MCF 10A (cell line): Measurements from ENCODE around the gene KRT6B. TPM values are rescaled to one million over a fixed set of nuclear protein-coding genes. Genes with fewer than 3 reads are reported as not detected.

Experiments
- BruUV-seq: library from RNA; stranded (reverse); fragments of 400-500 nt; replicated peaks from 2 replicates; lab custom pipeline; 2021; lab: Mats Ljungman, UMichigan
- CTCF ChIA-PET: fragments of 300-600 bp; sonication (Branson Sonifier 250); formaldehyde crosslinking; extraction: SDS; loops from one replicate; lab custom pipeline; 2021; ENCODE audit warnings: antibody characterized with exemption, inconsistent platforms; lab: Yijun Ruan, JAX
- POLR2A ChIA-PET: fragments of 300-600, 350-650 bp; sonication (Branson Sonifier 250); formaldehyde crosslinking; extraction: SDS; loops from one replicate; lab custom pipeline; 2020; ENCODE audit warnings: antibody characterized with exemption, inconsistent platforms; lab: Yijun Ruan, JAX
- DNase-seq: peaks from one replicate; pipeline ENCODE4 v3.0.0-alpha.2; 2018; ENCODE audit not compliant: unreplicated experiment
- H3K27ac Mint-ChIP-seq: one replicate; pipeline ENCODE4 v1.8.0; 2022; ENCODE audit warnings: mild to moderate bottlenecking, low read depth, mixed read lengths; ENCODE audit not compliant: unreplicated experiment
- H3K27me3 Mint-ChIP-seq: one replicate; pipeline ENCODE4 v1.8.0; 2022; ENCODE audit warnings: mixed read lengths; ENCODE audit not compliant: insufficient read depth, unreplicated experiment
- H3K36me3 Mint-ChIP-seq: one replicate; pipeline ENCODE4 v1.8.0; 2022; ENCODE audit warnings: mild to moderate bottlenecking, moderate library complexity, mixed read lengths; ENCODE audit not compliant: insufficient read depth, unreplicated experiment
- H3K4me1 Mint-ChIP-seq: one replicate; pipeline ENCODE4 v1.8.0; 2022; ENCODE audit warnings: mixed read lengths; ENCODE audit not compliant: insufficient read depth, unreplicated experiment
- H3K4me3 Mint-ChIP-seq: one replicate; pipeline ENCODE4 v1.8.0; 2022; ENCODE audit warnings: mild to moderate bottlenecking, moderate library complexity, mixed read lengths; ENCODE audit not compliant: unreplicated experiment
- H3K9me3 Mint-ChIP-seq: one replicate; pipeline ENCODE4 v1.8.0; 2022; ENCODE audit warnings: mixed read lengths; ENCODE audit not compliant: unreplicated experiment
- intact Hi-C: fragments of 100-400 bp; cut with micrococcal nuclease; formaldehyde crosslinking; loops from 2 replicates; pipeline ENCODE4 v1.14.1; 2022
- total RNA-seq: library from RNA; stranded (reverse); gene quantifications from 2 replicates; pipeline ENCODE4 v1.2.3, GENCODE V29; 2022
- TF ChIP-seq, protein P1 (sequence below): fragments of 200-600 bp; IDR thresholded peaks from one replicate; pipeline ENCODE4 v1.8.0; 2022; ENCODE audit warnings: antibody characterized with exemption, mild to moderate bottlenecking; ENCODE audit not compliant: unreplicated experiment

KRT6B gene
- total RNA-seq, 1 experiment from 2014 or later = 3.3 TPM

DNA sequence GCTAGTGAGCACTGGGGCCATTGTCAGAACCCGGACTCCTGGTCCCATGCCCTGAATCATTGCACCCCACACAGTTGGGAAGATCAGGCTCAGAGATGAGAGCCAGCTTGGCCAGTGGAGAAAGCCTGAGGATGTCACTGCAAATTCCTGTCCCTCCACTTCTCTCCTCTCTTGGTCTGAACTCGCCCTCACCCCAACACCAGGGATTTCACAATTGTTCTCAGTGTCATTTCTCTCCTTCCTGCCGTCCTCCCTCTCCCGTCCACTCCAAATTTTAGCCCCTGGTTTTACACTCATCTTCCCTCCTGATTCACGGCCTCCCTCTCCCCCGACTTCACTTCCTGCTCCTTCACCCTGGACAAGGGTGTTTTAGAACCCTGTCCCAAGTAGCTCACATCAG, 28.9 kb downstream of the KRT6B start:
- Mint-ChIP-seq H3K4me3 (no peak overlapping the region), H3K36me3 (no peaks in the 10 kb centered on the region), H3K27ac (peak overlapping the region; percentile 17), H3K9me3 (no peaks in the 10 kb centered on the region), H3K27me3 (no peaks in the 10 kb centered on the region), H3K4me1 (peaks cover 10% of the 10 kb centered on the region)
- BruUV-seq = no TSS peak
- ChIA-PET POLR2A (no interaction called here), CTCF (no interaction called here)
- DNase-seq = no peak
- intact Hi-C loops = no loop called here
- TF ChIP-seq, protein P1, sequence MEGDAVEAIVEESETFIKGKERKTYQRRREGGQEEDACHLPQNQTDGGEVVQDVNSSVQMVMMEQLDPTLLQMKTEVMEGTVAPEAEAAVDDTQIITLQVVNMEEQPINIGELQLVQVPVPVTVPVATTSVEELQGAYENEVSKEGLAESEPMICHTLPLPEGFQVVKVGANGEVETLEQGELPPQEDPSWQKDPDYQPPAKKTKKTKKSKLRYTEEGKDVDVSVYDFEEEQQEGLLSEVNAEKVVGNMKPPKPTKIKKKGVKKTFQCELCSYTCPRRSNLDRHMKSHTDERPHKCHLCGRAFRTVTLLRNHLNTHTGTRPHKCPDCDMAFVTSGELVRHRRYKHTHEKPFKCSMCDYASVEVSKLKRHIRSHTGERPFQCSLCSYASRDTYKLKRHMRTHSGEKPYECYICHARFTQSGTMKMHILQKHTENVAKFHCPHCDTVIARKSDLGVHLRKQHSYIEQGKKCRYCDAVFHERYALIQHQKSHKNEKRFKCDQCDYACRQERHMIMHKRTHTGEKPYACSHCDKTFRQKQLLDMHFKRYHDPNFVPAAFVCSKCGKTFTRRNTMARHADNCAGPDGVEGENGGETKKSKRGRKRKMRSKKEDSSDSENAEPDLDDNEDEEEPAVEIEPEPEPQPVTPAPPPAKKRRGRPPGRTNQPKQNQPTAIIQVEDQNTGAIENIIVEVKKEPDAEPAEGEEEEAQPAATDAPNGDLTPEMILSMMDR = no peak

DNA sequence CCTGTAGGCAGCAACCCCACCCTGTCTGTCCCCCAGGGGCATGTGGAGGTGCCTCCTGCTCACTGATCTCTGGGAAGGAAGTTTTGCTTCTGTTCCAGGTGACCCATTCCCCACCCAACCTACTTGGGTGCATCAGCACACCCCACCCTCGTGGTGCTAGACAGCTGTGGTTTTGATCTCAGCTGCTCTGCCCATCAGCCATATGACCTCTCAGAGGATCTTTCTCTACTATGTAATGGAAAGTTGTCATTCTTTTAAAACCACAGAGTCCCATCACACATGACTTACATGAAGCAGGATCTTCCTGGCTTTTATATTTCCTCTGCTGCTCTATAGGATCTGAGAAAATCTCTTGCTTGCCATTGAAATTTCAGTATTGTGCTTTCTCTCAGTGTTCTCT, 32.3 kb downstream of the KRT6B start:
- Mint-ChIP-seq H3K27ac (peak overlapping the region; percentile 5), H3K36me3 (no peaks in the 10 kb centered on the region), H3K27me3 (no peaks in the 10 kb centered on the region), H3K4me1 (peaks cover 32% of the 10 kb centered on the region), H3K9me3 (no peaks in the 10 kb centered on the region), H3K4me3 (no peak overlapping the region)
- TF ChIP-seq, protein P1 = no peak
- DNase-seq = no peak
- POLR2A ChIA-PET = no interaction called here
- BruUV-seq = no TSS peak
- intact Hi-C loops = no loop called here
- CTCF ChIA-PET = no interaction called here

DNA sequence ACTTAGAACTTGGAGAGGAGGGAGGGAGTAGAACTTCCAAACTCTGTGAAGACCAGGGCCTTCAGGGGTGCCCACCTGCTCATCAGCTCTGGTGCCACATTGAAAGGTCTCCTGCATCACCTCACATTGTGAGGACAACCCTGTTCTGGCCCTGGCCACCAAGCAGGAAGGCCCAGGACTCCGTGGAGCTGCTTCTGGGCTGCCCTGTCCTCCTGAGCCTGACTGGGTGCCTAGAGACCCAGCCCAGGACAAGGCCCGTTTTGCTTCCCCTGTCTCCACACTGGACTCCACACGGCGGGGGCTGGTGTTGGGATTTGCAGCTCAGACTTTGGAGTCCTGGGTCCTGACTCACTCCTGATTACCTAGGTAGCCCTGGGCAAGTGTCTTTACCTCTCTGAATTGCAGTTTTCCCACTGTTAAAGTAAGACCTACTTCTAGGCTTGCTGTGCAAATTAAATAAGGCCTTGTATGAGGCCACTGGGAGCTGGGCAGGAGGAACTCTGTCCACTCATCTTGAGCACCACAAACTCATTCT, 33.3 kb downstream of the KRT6B start:
- TF ChIP-seq, protein P1 = no peak
- ChIA-PET CTCF (interaction anchor here (0.5 to 1.1 kb wide), 3 partner anchors 9 to 92 kb away, joined by 3 to 6 read pairs (median 3); no protein-coding TSS in a partner anchor), POLR2A (interaction anchor here (0.8 kb wide), 1 partner anchor 33 kb away, joined by 4 read pairs; the partner anchor contains the start of gene KRT6B)
- Mint-ChIP-seq H3K27me3 (no peaks in the 10 kb centered on the region), H3K36me3 (no peaks in the 10 kb centered on the region), H3K4me1 (peaks cover 32% of the 10 kb centered on the region), H3K4me3 (no peak overlapping the region), H3K27ac (no peak overlapping the region), H3K9me3 (no peaks in the 10 kb centered on the region)
- no TSS peak for BruUV-seq
- no peak for DNase-seq
- intact Hi-C loops = no loop called here

DNA sequence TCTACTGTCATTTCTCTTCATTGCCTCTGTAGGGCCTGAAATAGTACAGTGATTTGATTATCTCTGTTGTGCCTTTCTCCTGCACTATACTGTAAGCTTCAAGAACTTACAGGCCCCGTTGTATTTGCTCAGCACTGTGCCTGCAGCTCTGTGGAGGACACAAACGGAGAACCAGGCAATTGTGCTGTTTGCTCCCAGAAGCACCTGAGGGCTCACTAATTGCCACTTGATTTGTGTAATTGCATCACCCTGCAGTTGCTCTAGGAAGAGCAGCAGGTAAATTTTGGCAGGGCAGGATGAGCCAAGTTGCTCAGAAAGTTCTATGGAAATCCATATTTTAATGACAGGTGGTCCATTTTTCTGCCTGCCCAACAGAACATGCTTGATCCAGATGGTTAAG, 34.2 kb downstream of the KRT6B start:
- intact Hi-C loops = no loop called here
- no TSS peak for BruUV-seq
- no peaks in the 10 kb centered on the region for H3K9me3 Mint-ChIP-seq
- ChIA-PET CTCF (no interaction called here), POLR2A (interaction anchor here (1.5 kb wide), 1 partner anchor 11 kb away, joined by 4 read pairs; no protein-coding TSS in a partner anchor)
- peaks cover 32% of the 10 kb centered on the region for H3K4me1 Mint-ChIP-seq
- DNase-seq = no peak
- no peaks in the 10 kb centered on the region for H3K27me3 Mint-ChIP-seq
- peak overlapping the region; percentile 14 for H3K27ac Mint-ChIP-seq
- H3K4me3 Mint-ChIP-seq = no peak overlapping the region
- TF ChIP-seq, protein P1 = no peak
- H3K36me3 Mint-ChIP-seq = no peaks in the 10 kb centered on the region
